Heart right ventricle (tissue), 16 donors: ENCODE data around the gene SLC25A36. TPM values are rescaled to one million over a fixed set of nuclear protein-coding genes. Genes with fewer than 3 reads are reported as not detected.
"Not testable (repeated sequence)": the region's sequence is repeated elsewhere in the genome, so short reads cannot be mapped to it uniquely, and the experiment has no call there.

ENCODE experiments used
- ATAC-seq, 8 donors: fragments of 200-7000 bp; cut with Tn5 transposase; one replicate each; pipeline ENCODE4 v1.9.1; 2020; ENCODE audit warnings: mild to moderate bottlenecking in 8 of 8, moderate library complexity in 8 of 8, moderate number of reproducible peaks in 1 of 8
- DNase-seq, 2 donors: peaks; one replicate each; pipeline ENCODE4 v3.0.0-alpha.2; 2020
- H3K27ac ChIP-seq, 10 donors: fragments of 200-600 bp; sonication (generic) in 2 of 10; one replicate each; pipeline versions ENCODE4 v1.5.0 to v1.8.0; 2020 to 2022; ENCODE audit warnings: mild to moderate bottlenecking in 3 of 10
- H3K27me3 ChIP-seq, 7 donors: fragments of 200-600 bp; one replicate each; pipeline ENCODE4 v1.8.0; 2021 to 2022; ENCODE audit warnings: mild to moderate bottlenecking in 2 of 7
- H3K36me3 ChIP-seq, 9 donors: fragments of 200-600 bp; sonication (generic) in 1 of 9; one replicate each; pipeline versions ENCODE4 v1.5.0 to v1.8.0; 2020 to 2022; ENCODE audit warnings: mild to moderate bottlenecking in 2 of 9
- H3K4me1 ChIP-seq, 9 donors: fragments of 200-600 bp; sonication (generic) in 1 of 9; one replicate each; pipeline versions ENCODE4 v1.5.0 to v1.8.0; 2020 to 2022; ENCODE audit warnings: mild to moderate bottlenecking in 4 of 9
- H3K4me3 ChIP-seq, 10 donors: fragments of 200-600 bp; sonication (generic) in 2 of 10; one replicate each; pipeline versions ENCODE4 v1.5.0 to v1.8.0; 2020 to 2022; ENCODE audit warnings: mild to moderate bottlenecking in 7 of 10, moderate library complexity in 2 of 10
- H3K9me3 ChIP-seq, 11 donors: fragments of 200-600 bp in 10 of 11; sonication (generic) in 2 of 11; one replicate each; pipeline versions ENCODE4 v1.5.0 to v1.8.0; 2013 to 2022; ENCODE audit warnings: mild to moderate bottlenecking in 2 of 11, control low read depth in 1 of 11, moderate library complexity in 1 of 11
- CTCF ChIP-seq, 9 donors: fragments of 200-600 bp; sonication (generic) in 2 of 9; IDR thresholded peaks; one replicate each; pipeline versions ENCODE4 v1.5.0 to v1.8.0; 2021 to 2022; ENCODE audit warnings: antibody characterized with exemption in 9 of 9, mild to moderate bottlenecking in 5 of 9, moderate library complexity in 1 of 9
- WGBS, 2 donors: extraction: QIAGEN DNeasy Blood & Tissue Kit; methylation state at CpG; one replicate each; pipeline ENCODE4 v1.1.7; 2013; ENCODE audit warnings: inconsistent platforms in 1 of 2; 5-methylcytosine and 5-hydroxymethylcytosine counted together
- intact Hi-C, 10 donors: fragments of 100-400 bp; cut with DNase I; formaldehyde crosslinking; loops; one replicate each; pipeline versions ENCODE4 v1.11.1 to v1.14.2; 2022
- polyA plus RNA-seq, 2 donors: library from polyadenylated mRNA; stranded (reverse); fragments of 200-250 nt; gene quantifications; one replicate each; pipeline ENCODE4 v1.2.3, GENCODE V29; 2013
- total RNA-seq, 10 donors: library from RNA; stranded (reverse); fragmentation: NEBNext Ultra II Directional in 3 of 10; extraction: Animal tissue kit (Norgen Biotek cat#: 25700) in 3 of 10; gene quantifications; one replicate each; pipeline versions ENCODE4 v1.2.1 to v1.2.4, GENCODE V29; 2021 to 2023
- donor health status: Arrhythmogenic right ventricular cardiomyopathy.
- donor health status: ischemic (EF 13 %, LVEDD 7.1; RV severe dilation, severe dysfunction).
- donor health status: healthy with polysubstance abuse.
- donor health status: DM: no; HTN: yes; CAD: no.
- donor health status: DM: no; HTN: no; CAD: no.
- donor health status: ischemic (EF 25% LVEDD 6.9; RV normal size, moderate dysfunction).
- donor health status: ischemic (EF 25% LVEDD 5.7; RV mildly dilated, moderate dysfunction).
- donor health status: healthy.
- donor health status: DM: yes; HTN: yes; CAD: no.
- donor health status: Ischemic cardiomyopathy.
- donor health status: ischemic (EF 35%, LVEDD 5.7; RV mildly dilated, moderate dysfunction).
- donor health status: nonischemic (EF 11% LVEDD 7.7; RV severe dilation, severe dysfunction).
- donor health status: DM: yes; HTN: yes; CAD: no.
- donor health status: PGD.
- donor health status: ischemic (EF 29% LVEDD 5.4; RV normal size, mild dysfunction).
- donor health status: nonischemic (EF 23%, LVEDD 6.1; RV moderate dilation, normal function).

Gene SLC25A36
- total and polyA plus RNA-seq, 12 donors: 20.4 to 99.1 (median 59.2) TPM

GRCh38 chr3:141012571-141012970 is 70.9 kb downstream of the SLC25A36 start:
- Histone ChIP-seq H3K36me3 (no peaks in the 10 kb centered on the region), H3K4me3 (no peak overlapping the region), H3K27ac (peak overlapping the region in 2 of 10 donors; percentile 31 to 52), H3K9me3 (no peaks in the 10 kb centered on the region), H3K27me3 (peaks cover 0 to 12% (median 5%) of the 10 kb centered on the region in 7 donors), H3K4me1 (peaks cover 0 to 11% (median 5%) of the 10 kb centered on the region in 9 donors)
- ATAC-seq (no peak), DNase-seq (no peak)
- WGBS, 2 donors: 95 to 98% methylated on average over 2 of the region's 2 CpGs
- TF ChIP-seq CTCF (IDR thresholded peaks at IDR 0.05): no peak
- intact Hi-C loops: loop anchor here in 6 of 10 donors (2.0 to 5.0 kb wide), 3 partner anchors 92 to 175 kb away; no protein-coding TSS in a partner anchor

- 91 to 96% methylated on average over 3 of the region's 3 CpGs for WGBS, 2 donors
- Histone ChIP-seq H3K36me3 (no peaks in the 10 kb centered on the region), H3K4me3 (no peak overlapping the region), H3K27ac (no peak overlapping the region), H3K27me3 (peaks cover 0 to 2% (median 0%) of the 10 kb centered on the region in 7 donors), H3K4me1 (peaks cover 0 to 11% (median 5%) of the 10 kb centered on the region in 9 donors), H3K9me3 (no peaks in the 10 kb centered on the region)
- ATAC-seq (no peak), DNase-seq (no peak)
- intact Hi-C loops: loop anchor here in 1 of 10 donors (5.0 kb wide), 1 partner anchor 87 kb away; no protein-coding TSS in a partner anchor
- TF ChIP-seq CTCF (IDR thresholded peaks at IDR 0.05): no peak
These were observed 73.8 kb downstream of the SLC25A36 start for GRCh38 chr3:141015481-141015880.

- not testable (repeated sequence) for H3K9me3 ChIP-seq, H3K36me3 ChIP-seq, DNase-seq, ATAC-seq, H3K4me3 ChIP-seq, H3K4me1 ChIP-seq, H3K27ac ChIP-seq, H3K27me3 ChIP-seq
- intact Hi-C loops: loop anchor here in 1 of 10 donors (5.0 kb wide), 1 partner anchor 85 kb away; no protein-coding TSS in a partner anchor
- WGBS, 2 donors: 83 to 87% methylated on average over 22 to 23 of the region's 23 CpGs
These were observed 76.0 kb downstream of the SLC25A36 start for GRCh38 chr3:141017366-141018322.

- Histone ChIP-seq H3K4me1 (no peaks in the 10 kb centered on the region), H3K36me3 (no peaks in the 10 kb centered on the region), H3K27me3 (no peaks in the 10 kb centered on the region), H3K9me3 (no peaks in the 10 kb centered on the region), H3K4me3 (no peak overlapping the region), H3K27ac (no peak overlapping the region)
- ATAC-seq: peak in 1 of 8 donors; percentile 50
- no peak for DNase-seq
- intact Hi-C loops: loop anchor here in 1 of 10 donors (5.0 kb wide), 1 partner anchor 83 kb away; no protein-coding TSS in a partner anchor
- 93 to 97% methylated on average over 19 of the region's 19 CpGs for WGBS, 2 donors
- TF ChIP-seq CTCF (IDR thresholded peaks at IDR 0.05): no peak
These were observed 77.6 kb downstream of the SLC25A36 start for GRCh38 chr3:141019244-141019643.
